ENCODE results near the gene DEPDC5.

- TF ChIP-seq BHLHE40 (IDR thresholded peaks at IDR 0.05; ENCODE audit: borderline replicate concordance) (no peak), LEF1 (IDR thresholded peaks at IDR 0.05; ENCODE audit: borderline replicate concordance) (no peak), ARNT (IDR thresholded peaks at IDR 0.05) (no peak), FOXM1 (IDR thresholded peaks at IDR 0.05; ENCODE audit: borderline replicate concordance) (no peak)
Observed at GRCh38 chr22:31937341-31937740, 183.5 kb downstream of the DEPDC5 start.

Measured in HEK293T (cell line).